SK-N-SH (cell line): ENCODE data around the gene ARMH2. TPM values are rescaled to one million over a fixed set of nuclear protein-coding genes. Genes with fewer than 3 reads are reported as not detected.

Experiments used
- CTCF ChIA-PET: fragments of 300-600, 350-600 bp; formaldehyde crosslinking; extraction: SDS; loops from one replicate; lab custom pipeline; 2021; lab: Yijun Ruan, JAX
- POLR2A ChIA-PET: fragments of 350-600 bp; sonication (Branson Sonifier 250); formaldehyde crosslinking; extraction: SDS; loops from one replicate; lab custom pipeline; 2020; ENCODE audit warnings: antibody characterized with exemption, inconsistent platforms; lab: Yijun Ruan, JAX
- DNase-seq: peaks from one replicate; pipeline ENCODE4 v3.0.0; 2012
- H2AFZ ChIP-seq: fragments of 200-600 bp; sonication (generic); 2 replicates; pipeline ENCODE4 v1.8.1; 2016; ENCODE audit warnings: antibody characterized with exemption, mild to moderate bottlenecking, low read depth
- H3F3A ChIP-seq: fragments of 200-600 bp; sonication (generic); replicated peaks from 2 replicates; pipeline ENCODE3; 2016; ENCODE audit warnings: antibody characterized with exemption, mild to moderate bottlenecking; ENCODE audit not compliant: insufficient read depth
- H3K27ac ChIP-seq, 2 experiments: fragments of 200-500 bp in 1 of 2; fragments of 200-600 bp in 1 of 2; sonication (Bioruptor generic) in 1 of 2; sonication (generic), shearing (Covaris generic) in 1 of 2; 2 replicates each; pipeline versions ENCODE4 v1.5.1 to v1.6.1; 2014 to 2016; ENCODE audit warnings: low read depth in 2 of 2, inconsistent platforms in 1 of 2, low read length in 1 of 2, mild to moderate bottlenecking in 1 of 2, mixed read lengths in 1 of 2
- H3K27me3 ChIP-seq: fragments of 200-600 bp; sonication (generic), shearing (Covaris generic); 2 replicates; pipeline ENCODE4 v1.6.1; 2016; ENCODE audit warnings: mixed run types; ENCODE audit not compliant: insufficient read depth
- H3K36me3 ChIP-seq, 2 experiments: fragments of 200-500 bp in 1 of 2; fragments of 200-600 bp in 1 of 2; sonication (Bioruptor generic) in 1 of 2; sonication (generic) in 1 of 2; replicated peaks in 1 of 2; 2 replicates each; pipeline versions ENCODE3 to v1.5.1; 2014 to 2016; ENCODE audit warnings: low read length in 1 of 2, mild to moderate bottlenecking in 1 of 2; ENCODE audit not compliant: insufficient read depth in 2 of 2, control insufficient read depth in 1 of 2
- H3K4me1 ChIP-seq, 2 experiments: fragments of 200-500 bp in 1 of 2; fragments of 200-600 bp in 1 of 2; sonication (Bioruptor generic) in 1 of 2; sonication (generic), shearing (Covaris generic) in 1 of 2; 2 replicates each; pipeline versions ENCODE4 v1.5.1 to v1.6.1; 2014 to 2016; ENCODE audit warnings: low read depth in 1 of 2, low read length in 1 of 2, mixed run types in 1 of 2; ENCODE audit not compliant: insufficient read depth in 2 of 2, control insufficient read depth in 1 of 2
- H3K4me2 ChIP-seq: fragments of 200-600 bp; sonication (generic), shearing (Covaris generic); 2 replicates; pipeline ENCODE4 v1.6.1; 2017; ENCODE audit warnings: mixed run types
- H3K4me3 ChIP-seq, 2 experiments: fragments of 200-500 bp in 1 of 2; fragments of 200-600 bp in 1 of 2; sonication (Bioruptor generic) in 1 of 2; sonication (generic), shearing (Covaris generic) in 1 of 2; 2 replicates each; pipeline versions ENCODE4 v1.5.1 to v1.8.1; 2014 to 2016; ENCODE audit warnings: low read depth in 2 of 2, inconsistent platforms in 1 of 2, low read length in 1 of 2, mild to moderate bottlenecking in 1 of 2, mixed read lengths in 1 of 2, moderate library complexity in 1 of 2
- H3K79me2 ChIP-seq: fragments of 200-600 bp; sonication (generic); 2 replicates; pipeline ENCODE4 v1.8.1; 2017; ENCODE audit warnings: mild to moderate bottlenecking; ENCODE audit not compliant: insufficient read depth
- H3K9ac ChIP-seq: fragments of 200-600 bp; sonication (generic); 2 replicates; pipeline ENCODE4 v1.6.1; 2017; ENCODE audit warnings: mixed run types
- H3K9me2 ChIP-seq: fragments of 200-600 bp; sonication (generic); 2 replicates; pipeline ENCODE4 v1.6.1; 2017; ENCODE audit warnings: mixed run types
- H3K9me3 ChIP-seq: fragments of 200-600 bp; sonication (generic); 2 replicates; pipeline ENCODE4 v1.6.1; 2017; ENCODE audit warnings: mixed run types, mild to moderate bottlenecking, moderate library complexity
- H4K20me1 ChIP-seq: fragments of 200-600 bp; sonication (generic); 2 replicates; pipeline ENCODE4 v1.6.1; 2017; ENCODE audit warnings: mild to moderate bottlenecking, mixed run types; ENCODE audit not compliant: insufficient read depth
- ELF1 ChIP-seq: IDR thresholded peaks from 2 replicates; pipeline ENCODE4 v1.4.0; 2012
- FOSL2 ChIP-seq: IDR thresholded peaks from 2 replicates; pipeline ENCODE4 v1.4.0; 2012; ENCODE audit warnings: low read depth, mild to moderate bottlenecking, moderate library complexity, borderline replicate concordance
- FOXJ3 ChIP-seq: sonication (generic); formaldehyde crosslinking; IDR thresholded peaks from 2 replicates; pipeline ENCODE4 v1.5.1; 2020; ENCODE audit warnings: mild to moderate bottlenecking, missing genetic modification reagents
- FOXM1 ChIP-seq: IDR thresholded peaks from 2 replicates; pipeline ENCODE4 v1.4.0; 2012; ENCODE audit warnings: low read depth, mild to moderate bottlenecking
- GABPA ChIP-seq: IDR thresholded peaks from 2 replicates; pipeline ENCODE4 v1.4.0; 2012; ENCODE audit warnings: low read depth, mild to moderate bottlenecking
- JUND ChIP-seq: IDR thresholded peaks from 2 replicates; pipeline ENCODE4 v1.4.0; 2012
- NFIC ChIP-seq: IDR thresholded peaks from 2 replicates; pipeline ENCODE4 v1.4.0; 2012; ENCODE audit warnings: borderline replicate concordance
- NRF1 ChIP-seq: IDR thresholded peaks from 2 replicates; pipeline ENCODE4 v1.6.1; 2012; ENCODE audit warnings: low read depth, mild to moderate bottlenecking, low read length
- PBX3 ChIP-seq: IDR thresholded peaks from 2 replicates; pipeline ENCODE4; 2012
- RFX5 ChIP-seq: IDR thresholded peaks from 2 replicates; pipeline ENCODE4 v1.6.1; 2012; ENCODE audit warnings: mild to moderate bottlenecking, improper control_type of control experiment, low read length
- RXRA ChIP-seq: IDR thresholded peaks from 2 replicates; pipeline ENCODE4 v1.4.0; 2012; ENCODE audit warnings: low read depth, mild to moderate bottlenecking, borderline replicate concordance
- SIN3A ChIP-seq: IDR thresholded peaks from 2 replicates; pipeline ENCODE4 v1.6.1; 2012; ENCODE audit warnings: low read depth, mild to moderate bottlenecking, low read length, moderate library complexity, borderline replicate concordance
- SMC3 ChIP-seq: IDR thresholded peaks from 2 replicates; pipeline ENCODE4 v1.6.1; 2012; ENCODE audit warnings: low read depth, low read length, improper control_type of control experiment
- TCF12 ChIP-seq: IDR thresholded peaks from 2 replicates; pipeline ENCODE4 v1.4.0; 2012
- TEAD4 ChIP-seq: IDR thresholded peaks from 2 replicates; pipeline ENCODE4 v1.4.0; 2012; ENCODE audit warnings: mild to moderate bottlenecking, borderline replicate concordance; ENCODE audit not compliant: insufficient read depth
- USF1 ChIP-seq: IDR thresholded peaks from 2 replicates; pipeline ENCODE4 v1.4.0; 2012; ENCODE audit warnings: low read depth, borderline replicate concordance
- YY1 ChIP-seq: IDR thresholded peaks from 2 replicates; pipeline ENCODE4 v1.4.0; 2012; ENCODE audit warnings: low read depth, mild to moderate bottlenecking
- ZBTB33 ChIP-seq: IDR thresholded peaks from 2 replicates; pipeline ENCODE4 v1.4.0; 2012; ENCODE audit warnings: low read depth, borderline replicate concordance
- WGBS: methylation state at CpG from one replicate; pipeline ENCODE4 v1.1.6; 2017; ENCODE audit warnings: low lambda C conversion rate; 5-methylcytosine and 5-hydroxymethylcytosine counted together
- polyA plus RNA-seq, 3 experiments: library from polyadenylated mRNA; depleted of rRNA; stranded (reverse); fragments of >200 nt; gene quantifications; 2 replicates each; pipeline ENCODE4 v1.2.3, GENCODE V29; 2012

The ARMH2 gene
- polyA plus RNA-seq, 1 of the 3 experiments (the other 2 are of a cell fraction), result not detected

GRCh38 chr6:24845578-24845977 lies 46.9 kb upstream of the ARMH2 start:
- WGBS, result 68% methylated on average over 4 of the region's 4 CpGs
- H3K9me3 ChIP-seq, result no peaks in the 10 kb centered on the region
- no peaks in the 10 kb centered on the region for H3K36me3 ChIP-seq

GRCh38 chr6:24844903-24845302 lies 46.2 kb upstream of the ARMH2 start:
- Histone ChIP-seq H3K27me3 (no peaks in the 10 kb centered on the region), H3K36me3 (no peaks in the 10 kb centered on the region), H3K79me2 (no peaks in the 10 kb centered on the region), H3K4me3 (no peak overlapping the region), H2AFZ (no peak overlapping the region), H3K4me2 (no peak overlapping the region), H3K9me2 (no peaks in the 10 kb centered on the region), H4K20me1 (no peaks in the 10 kb centered on the region), H3K4me1 (no peaks in the 10 kb centered on the region; a peak in 1 of 4 replicates), H3K9me3 (no peaks in the 10 kb centered on the region), H3K9ac (no peak overlapping the region), H3F3A (no peaks in the 10 kb centered on the region), H3K27ac (no peak overlapping the region)
- TF ChIP-seq YY1 (no peak), TCF12 (no peak), ZBTB33 (no peak), USF1 (no peak), FOXM1 (no peak), GABPA (no peak), TEAD4 (no peak)
- 85% methylated on average over 5 of the region's 6 CpGs for WGBS
- CTCF ChIA-PET, result interaction anchor here (2.2 to 2.9 kb wide), 2 partner anchors 12 to 226 kb away, joined by 13 to 21 read pairs; no protein-coding TSS in a partner anchor
- POLR2A ChIA-PET, result no interaction called here
- DNase-seq, result no peak

More at GRCh38 chr6:24845578-24845977, 46.9 kb upstream of the ARMH2 start:
- no peaks in the 10 kb centered on the region for H4K20me1 ChIP-seq
- H3K79me2 ChIP-seq, result no peaks in the 10 kb centered on the region
- no peak overlapping the region for H3K27ac ChIP-seq
- no peaks in the 10 kb centered on the region for H3K9me2 ChIP-seq
- POLR2A ChIA-PET, result no interaction called here
- CTCF ChIA-PET, result interaction anchor here (1.0 to 2.9 kb wide), 4 partner anchors 11 to 226 kb away, joined by 3 to 21 read pairs (median 8); no protein-coding TSS in a partner anchor
- H3K4me1 ChIP-seq, result no peaks in the 10 kb centered on the region; a peak in 1 of 4 replicates
- no peak overlapping the region for H2AFZ ChIP-seq
- H3K9ac ChIP-seq, result no peak overlapping the region
- no peak overlapping the region for H3K4me2 ChIP-seq
- no peak overlapping the region for H3K4me3 ChIP-seq
- no peaks in the 10 kb centered on the region for H3K27me3 ChIP-seq
- no peaks in the 10 kb centered on the region for H3F3A ChIP-seq
- DNase-seq, result no peak
- no peak for TF ChIP-seq NRF1
- TF ChIP-seq RFX5, result no peak
- no peak for TF ChIP-seq PBX3
- no peak for TF ChIP-seq NFIC
- no peak for TF ChIP-seq FOXJ3 (CRISPR knock-in tag)
- no peak for TF ChIP-seq RXRA
- no peak for TF ChIP-seq GABPA
- no peak for TF ChIP-seq SIN3A
- TF ChIP-seq FOSL2, result no peak
- TF ChIP-seq SMC3, result no peak
- no peak for TF ChIP-seq JUND
- no peak for TF ChIP-seq ELF1
